Measurements from ENCODE around the gene RIMS3. TPM values are rescaled to one million over a fixed set of nuclear protein-coding genes. Genes with fewer than 3 reads are reported as not detected.

Gene RIMS3
- total and polyA plus RNA-seq, 2 experiments from 2014 or later = 1.4 to 1.6 TPM

DNA sequence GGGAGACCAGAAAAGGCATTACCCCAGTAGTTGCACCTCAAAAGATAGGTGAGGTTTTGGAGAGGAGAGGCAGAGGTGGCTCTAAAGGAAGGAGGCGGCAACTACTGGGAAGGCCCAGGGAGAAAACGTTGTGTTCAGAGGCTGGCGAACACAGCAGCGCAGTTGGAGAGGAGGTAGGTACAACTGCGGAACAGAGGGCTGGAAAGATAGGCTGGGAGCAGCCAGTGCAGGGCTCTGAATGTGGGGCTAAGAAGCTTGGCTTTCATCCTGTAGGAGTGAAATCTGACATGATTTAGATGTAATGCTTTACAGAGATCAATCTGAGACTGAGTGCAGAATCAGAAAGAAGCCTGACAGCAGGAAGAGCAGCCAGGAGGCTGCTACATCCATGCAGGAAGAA, 13.0 kb downstream of the RIMS3 start:
- Histone ChIP-seq H3K4me1 (ENCODE audit: insufficient read depth) (no peaks in the 10 kb centered on the region), H3K27ac (no peak overlapping the region), H3K9me2 (replicated peaks; ENCODE audit: insufficient read depth) (no peaks in the 10 kb centered on the region), H4K20me1 (ENCODE audit: insufficient read depth, poor library complexity, severe bottlenecking) (no peaks in the 10 kb centered on the region), H3K79me2 (no peaks in the 10 kb centered on the region), H3K4me2 (no peak overlapping the region), H3K9me3 (ENCODE audit: low read depth) (no peaks in the 10 kb centered on the region), H3K4me3 (no peak overlapping the region), H3K27me3 (peaks cover 22% of the 10 kb centered on the region), H3K36me3 (replicated peaks; ENCODE audit: insufficient read depth, low read depth) (no peaks in the 10 kb centered on the region), H2AFZ (no peak overlapping the region)
- DNase-seq (ENCODE audit: low spot score) = no peak
- 89% methylated on average over 5 of the region's 5 CpGs for WGBS (ENCODE audit: low lambda C conversion rate, missing lambda C conversion rate)
- TF ChIP-seq, protein P1, sequence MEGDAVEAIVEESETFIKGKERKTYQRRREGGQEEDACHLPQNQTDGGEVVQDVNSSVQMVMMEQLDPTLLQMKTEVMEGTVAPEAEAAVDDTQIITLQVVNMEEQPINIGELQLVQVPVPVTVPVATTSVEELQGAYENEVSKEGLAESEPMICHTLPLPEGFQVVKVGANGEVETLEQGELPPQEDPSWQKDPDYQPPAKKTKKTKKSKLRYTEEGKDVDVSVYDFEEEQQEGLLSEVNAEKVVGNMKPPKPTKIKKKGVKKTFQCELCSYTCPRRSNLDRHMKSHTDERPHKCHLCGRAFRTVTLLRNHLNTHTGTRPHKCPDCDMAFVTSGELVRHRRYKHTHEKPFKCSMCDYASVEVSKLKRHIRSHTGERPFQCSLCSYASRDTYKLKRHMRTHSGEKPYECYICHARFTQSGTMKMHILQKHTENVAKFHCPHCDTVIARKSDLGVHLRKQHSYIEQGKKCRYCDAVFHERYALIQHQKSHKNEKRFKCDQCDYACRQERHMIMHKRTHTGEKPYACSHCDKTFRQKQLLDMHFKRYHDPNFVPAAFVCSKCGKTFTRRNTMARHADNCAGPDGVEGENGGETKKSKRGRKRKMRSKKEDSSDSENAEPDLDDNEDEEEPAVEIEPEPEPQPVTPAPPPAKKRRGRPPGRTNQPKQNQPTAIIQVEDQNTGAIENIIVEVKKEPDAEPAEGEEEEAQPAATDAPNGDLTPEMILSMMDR (IDR thresholded peaks at IDR 0.05; ENCODE audit: poor library complexity) = no peak
- no peak for TF ChIP-seq EZH2 (IDR thresholded peaks at IDR 0.05; ENCODE audit: borderline replicate concordance)

DNA sequence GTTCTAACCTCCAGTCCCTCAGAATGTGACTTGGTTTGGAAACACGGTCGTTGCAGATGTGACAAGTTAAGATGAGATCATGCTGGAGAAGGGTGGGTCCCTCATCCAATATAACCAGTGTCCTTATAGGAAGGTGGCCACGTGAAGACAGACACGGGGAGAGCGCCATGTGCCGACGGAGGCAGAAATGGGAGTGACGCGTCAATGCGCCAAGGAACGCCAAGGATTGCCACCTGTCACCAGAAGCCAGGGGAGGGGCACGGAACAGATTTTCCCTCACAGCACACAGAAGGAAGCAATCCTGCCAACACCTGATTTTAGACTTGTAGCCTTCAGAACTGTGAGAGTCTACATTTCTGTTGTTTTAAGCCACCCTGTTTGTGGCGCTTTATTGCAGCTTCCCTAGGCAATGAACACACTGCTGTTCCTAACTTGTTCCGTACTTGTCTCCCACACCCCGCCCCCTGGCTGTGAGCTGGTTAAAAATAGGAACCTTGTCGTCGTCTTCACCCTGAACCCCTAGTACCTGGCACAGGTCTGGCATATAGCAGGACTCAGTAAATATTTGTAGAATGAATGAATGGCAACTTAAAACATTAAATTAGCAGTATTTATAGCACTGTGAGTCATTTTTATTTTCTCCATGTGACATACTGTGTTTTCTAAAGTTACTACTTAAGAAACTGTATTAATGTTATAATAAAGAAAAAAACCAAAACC, 14.2 kb downstream of the RIMS3 start:
- Histone ChIP-seq H3K36me3 (replicated peaks; ENCODE audit: insufficient read depth, low read depth) (no peaks in the 10 kb centered on the region), H2AFZ (no peak overlapping the region), H3K9me3 (ENCODE audit: low read depth) (no peaks in the 10 kb centered on the region), H3K27me3 (peaks cover 22% of the 10 kb centered on the region), H3K4me3 (no peak overlapping the region), H4K20me1 (ENCODE audit: insufficient read depth, poor library complexity, severe bottlenecking) (no peaks in the 10 kb centered on the region), H3K4me1 (ENCODE audit: insufficient read depth) (no peaks in the 10 kb centered on the region), H3K9me2 (replicated peaks; ENCODE audit: insufficient read depth) (no peaks in the 10 kb centered on the region), H3K4me2 (no peak overlapping the region), H3K79me2 (no peaks in the 10 kb centered on the region), H3K27ac (no peak overlapping the region)
- WGBS (ENCODE audit: low lambda C conversion rate, missing lambda C conversion rate) = 79% methylated on average over 17 of the region's 17 CpGs
- TF ChIP-seq EZH2phosphoT487 (IDR thresholded peaks at IDR 0.05; ENCODE audit: low read depth, severe bottlenecking, unreplicated experiment) = no peak
- DNase-seq (ENCODE audit: low spot score) = no peak

DNA sequence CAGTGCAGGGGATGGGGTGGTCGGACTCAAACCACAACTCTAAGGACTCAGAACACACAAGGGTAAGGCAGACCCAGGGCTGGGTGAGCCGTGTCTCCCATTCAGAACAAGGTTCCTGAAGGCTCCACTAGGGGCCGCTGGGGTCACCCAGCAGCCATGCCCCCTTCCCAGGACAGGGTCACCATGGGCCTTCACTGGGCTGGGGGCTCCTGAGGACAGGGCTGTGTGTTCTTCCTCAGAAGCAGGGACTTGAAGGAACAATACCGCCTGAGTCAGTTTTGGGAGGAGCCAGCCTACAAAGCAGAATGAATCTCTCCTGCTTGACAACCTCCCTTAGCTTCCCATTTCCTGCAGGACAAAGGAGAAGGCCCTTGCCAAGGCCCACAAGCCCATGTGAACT, 15.4 kb downstream of the RIMS3 start:
- Histone ChIP-seq H3K9me2 (replicated peaks; ENCODE audit: insufficient read depth) (no peaks in the 10 kb centered on the region), H3K4me1 (ENCODE audit: insufficient read depth) (no peaks in the 10 kb centered on the region), H3K36me3 (replicated peaks; ENCODE audit: insufficient read depth, low read depth) (no peaks in the 10 kb centered on the region), H4K20me1 (ENCODE audit: insufficient read depth, poor library complexity, severe bottlenecking) (no peaks in the 10 kb centered on the region), H3K79me2 (no peaks in the 10 kb centered on the region), H3K27me3 (peaks cover 22% of the 10 kb centered on the region), H2AFZ (no peak overlapping the region), H3K4me3 (no peak overlapping the region), H3K9me3 (ENCODE audit: low read depth) (no peaks in the 10 kb centered on the region), H3K4me2 (no peak overlapping the region), H3K27ac (no peak overlapping the region)
- no peak for TF ChIP-seq EZH2 (IDR thresholded peaks at IDR 0.05; ENCODE audit: borderline replicate concordance)
- TF ChIP-seq, protein P1 (IDR thresholded peaks at IDR 0.05; ENCODE audit: poor library complexity) = no peak
- TF ChIP-seq EZH2phosphoT487 (IDR thresholded peaks at IDR 0.05; ENCODE audit: low read depth, severe bottlenecking, unreplicated experiment) = no peak
- no peak for DNase-seq (ENCODE audit: low spot score)
- WGBS (ENCODE audit: low lambda C conversion rate, missing lambda C conversion rate) = 56% methylated on average over 4 of the region's 4 CpGs

DNA sequence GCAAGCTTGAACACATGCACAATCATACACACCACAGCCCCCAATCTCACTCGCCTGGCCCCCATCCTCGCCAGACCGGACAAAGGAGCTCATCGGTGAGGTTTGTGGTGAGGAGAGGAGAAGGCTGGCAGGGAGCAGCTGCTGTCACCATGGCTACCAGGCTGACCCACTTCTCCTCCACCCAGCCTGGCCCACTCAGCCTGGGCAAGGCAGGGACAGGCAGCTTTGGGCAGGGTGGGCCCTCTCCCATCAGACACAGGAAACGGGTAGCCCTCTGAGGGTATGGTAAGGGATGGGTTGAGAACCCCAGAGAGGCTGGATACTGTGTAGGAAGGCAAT, 15.9 kb downstream of the RIMS3 start:
- no peaks in the 10 kb centered on the region for H3K79me2 ChIP-seq
- H3K9me2 ChIP-seq (replicated peaks; ENCODE audit: insufficient read depth) = no peaks in the 10 kb centered on the region
- no peaks in the 10 kb centered on the region for H3K9me3 ChIP-seq (ENCODE audit: low read depth)
- TF ChIP-seq EZH2 (IDR thresholded peaks at IDR 0.05; ENCODE audit: borderline replicate concordance) (no peak), EZH2phosphoT487 (IDR thresholded peaks at IDR 0.05; ENCODE audit: low read depth, severe bottlenecking, unreplicated experiment) (no peak)
- TF ChIP-seq, protein P1 (IDR thresholded peaks at IDR 0.05; ENCODE audit: poor library complexity) = no peak
- no peak overlapping the region for H2AFZ ChIP-seq
- no peaks in the 10 kb centered on the region for H3K4me1 ChIP-seq (ENCODE audit: insufficient read depth)
- no peak overlapping the region for H3K4me3 ChIP-seq
- H4K20me1 ChIP-seq (ENCODE audit: insufficient read depth, poor library complexity, severe bottlenecking) = no peaks in the 10 kb centered on the region
- 95% methylated on average over 5 of the region's 5 CpGs for WGBS (ENCODE audit: low lambda C conversion rate, missing lambda C conversion rate)
- peaks cover 17% of the 10 kb centered on the region for H3K27me3 ChIP-seq
- no peaks in the 10 kb centered on the region for H3K36me3 ChIP-seq (replicated peaks; ENCODE audit: insufficient read depth, low read depth)
- H3K27ac ChIP-seq = no peak overlapping the region
- H3K4me2 ChIP-seq = no peak overlapping the region
- DNase-seq (ENCODE audit: low spot score) = no peak
